SU-DHL-6 (cell line): ENCODE results near the gene ZNF516.

Experiments
- CTCF ChIP-seq: fragments of 200-600 bp; sonication (generic); IDR thresholded peaks from one replicate; pipeline ENCODE4 v1.5.1; 2017; ENCODE audit warnings: antibody characterized with exemption, mild to moderate bottlenecking, low read length, moderate library complexity; ENCODE audit not compliant: insufficient read depth, poor library complexity, severe bottlenecking
- EZH2phosphoT487 ChIP-seq: fragments of 200-600 bp; sonication (generic), shearing (Covaris generic); conservative IDR thresholded peaks from 2 replicates; pipeline ENCODE4 v1.6.1; 2018; ENCODE audit warnings: mild to moderate bottlenecking, antibody characterized with exemption, low read length, moderate library complexity, mixed read lengths

- no peak for TF ChIP-seq CTCF
- TF ChIP-seq EZH2phosphoT487 = no peak
Observed at GRCh38 chr18:76432274-76432755, 62.7 kb downstream of the ZNF516 start.
